Activated CD4-positive, alpha-beta memory T cell treated with anti-CD3 and anti-CD28 coated beads, Interleukin-2, amount 10 ng/mL, durations not matched to agents 7 days and 5 days (primary cell): Measurements from ENCODE around the gene BSND. TPM values are rescaled to one million over a fixed set of nuclear protein-coding genes. Genes with fewer than 3 reads are reported as not detected.

Source experiments
- CTCF ChIA-PET: fragments of 350-600 bp; sonication (Branson Sonifier 250); formaldehyde crosslinking; loops from one replicate; lab custom pipeline; 2021; ENCODE audit warnings: antibody characterized with exemption, inconsistent platforms; lab: Charles Lee
- POLR2A ChIA-PET: fragments of 350-600 bp; sonication (Branson Sonifier 250); formaldehyde crosslinking; loops from one replicate; lab custom pipeline; 2021; ENCODE audit warnings: antibody characterized with exemption; lab: Charles Lee
- DNase-seq: peaks from one replicate; pipeline ENCODE4 v3.0.0-alpha.2; 2020
- H3K27ac Mint-ChIP-seq: one replicate; pipeline ENCODE4 v1.8.0; 2021; ENCODE audit warnings: mild to moderate bottlenecking, mixed read lengths
- H3K27me3 Mint-ChIP-seq: one replicate; pipeline ENCODE4 v1.8.0; 2021; ENCODE audit warnings: mixed read lengths
- H3K36me3 Mint-ChIP-seq: one replicate; pipeline ENCODE4 v1.8.0; 2021; ENCODE audit warnings: low read depth, mixed read lengths
- H3K4me1 Mint-ChIP-seq: one replicate; pipeline ENCODE4 v1.8.0; 2021; ENCODE audit warnings: mixed read lengths
- H3K4me3 Mint-ChIP-seq: one replicate; pipeline ENCODE4 v1.8.0; 2021; ENCODE audit warnings: mild to moderate bottlenecking, mixed read lengths
- H3K9me3 Mint-ChIP-seq: one replicate; pipeline ENCODE4 v1.8.0; 2021; ENCODE audit warnings: mixed read lengths
- total RNA-seq, 2 experiments: library from RNA; stranded (reverse); gene quantifications; one replicate each; pipeline ENCODE4 v1.2.3, GENCODE V29; 2021

BSND gene
- total RNA-seq, 2 experiments from 2014 or later, result 0.08 to 0.13 TPM

GRCh38 chr1:55055951-55056631 is 57.4 kb downstream of the BSND start:
- POLR2A ChIA-PET, result no interaction called here
- CTCF ChIA-PET, result no interaction called here
- H3K27ac Mint-ChIP-seq, result no peak overlapping the region
- DNase-seq, result no peak
- H3K36me3 Mint-ChIP-seq, result no peaks in the 10 kb centered on the region
- H3K4me1 Mint-ChIP-seq, result peaks cover 2% of the 10 kb centered on the region
- no peaks in the 10 kb centered on the region for H3K9me3 Mint-ChIP-seq
- H3K4me3 Mint-ChIP-seq, result no peak overlapping the region
- no peaks in the 10 kb centered on the region for H3K27me3 Mint-ChIP-seq

- H3K4me3 Mint-ChIP-seq, result no peak overlapping the region
- ChIA-PET CTCF (no interaction called here), POLR2A (no interaction called here)
- no peaks in the 10 kb centered on the region for H3K27me3 Mint-ChIP-seq
- H3K36me3 Mint-ChIP-seq, result no peaks in the 10 kb centered on the region
- H3K27ac Mint-ChIP-seq, result no peak overlapping the region
- peaks cover 2% of the 10 kb centered on the region for H3K4me1 Mint-ChIP-seq
- no peak for DNase-seq
- no peaks in the 10 kb centered on the region for H3K9me3 Mint-ChIP-seq
Observed at GRCh38 chr1:55056632-55056992, 57.9 kb downstream of the BSND start.

- no peak overlapping the region for H3K4me3 Mint-ChIP-seq
- H3K9me3 Mint-ChIP-seq, result no peaks in the 10 kb centered on the region
- ChIA-PET CTCF (no interaction called here), POLR2A (no interaction called here)
- no peaks in the 10 kb centered on the region for H3K36me3 Mint-ChIP-seq
- no peak overlapping the region for H3K27ac Mint-ChIP-seq
- H3K27me3 Mint-ChIP-seq, result no peaks in the 10 kb centered on the region
- no peak for DNase-seq
- H3K4me1 Mint-ChIP-seq, result peaks cover 2% of the 10 kb centered on the region
Observed at GRCh38 chr1:55057270-55057955, 58.7 kb downstream of the BSND start.

- POLR2A ChIA-PET, result no interaction called here
- peaks cover 2% of the 10 kb centered on the region for H3K4me1 Mint-ChIP-seq
- no peaks in the 10 kb centered on the region for H3K9me3 Mint-ChIP-seq
- no peaks in the 10 kb centered on the region for H3K27me3 Mint-ChIP-seq
- H3K27ac Mint-ChIP-seq, result no peak overlapping the region
- H3K36me3 Mint-ChIP-seq, result no peaks in the 10 kb centered on the region
- no peak overlapping the region for H3K4me3 Mint-ChIP-seq
- CTCF ChIA-PET, result no interaction called here
- no peak for DNase-seq
Observed at GRCh38 chr1:55057956-55058298, 59.2 kb downstream of the BSND start.

GRCh38 chr1:55059302-55060132 is 60.8 kb downstream of the BSND start:
- peaks cover 2% of the 10 kb centered on the region for H3K4me1 Mint-ChIP-seq
- H3K36me3 Mint-ChIP-seq, result no peaks in the 10 kb centered on the region
- H3K9me3 Mint-ChIP-seq, result no peaks in the 10 kb centered on the region
- H3K27me3 Mint-ChIP-seq, result no peaks in the 10 kb centered on the region
- CTCF ChIA-PET, result interaction anchor here (3.9 kb wide), 1 partner anchor 12 kb away, joined by 13 read pairs; no protein-coding TSS in a partner anchor
- POLR2A ChIA-PET, result no interaction called here
- no peak overlapping the region for H3K27ac Mint-ChIP-seq
- no peak overlapping the region for H3K4me3 Mint-ChIP-seq
- no peak for DNase-seq

GRCh38 chr1:55060133-55060999 is 61.6 kb downstream of the BSND start:
- peaks cover 2% of the 10 kb centered on the region for H3K4me1 Mint-ChIP-seq
- no peak overlapping the region for H3K4me3 Mint-ChIP-seq
- no peaks in the 10 kb centered on the region for H3K36me3 Mint-ChIP-seq
- H3K27me3 Mint-ChIP-seq, result no peaks in the 10 kb centered on the region
- no peak overlapping the region for H3K27ac Mint-ChIP-seq
- no peak for DNase-seq
- no peaks in the 10 kb centered on the region for H3K9me3 Mint-ChIP-seq
- CTCF ChIA-PET, result interaction anchor here (3.9 kb wide), 1 partner anchor 11 kb away, joined by 13 read pairs; no protein-coding TSS in a partner anchor
- POLR2A ChIA-PET, result no interaction called here

GRCh38 chr1:55061000-55061705 is 62.4 kb downstream of the BSND start:
- DNase-seq, result no peak
- H3K4me3 Mint-ChIP-seq, result no peak overlapping the region
- no peaks in the 10 kb centered on the region for H3K9me3 Mint-ChIP-seq
- POLR2A ChIA-PET, result no interaction called here
- H3K4me1 Mint-ChIP-seq, result peaks cover 2% of the 10 kb centered on the region
- no peak overlapping the region for H3K27ac Mint-ChIP-seq
- CTCF ChIA-PET, result interaction anchor here (3.9 kb wide), 1 partner anchor 10 kb away, joined by 13 read pairs; no protein-coding TSS in a partner anchor
- H3K36me3 Mint-ChIP-seq, result no peaks in the 10 kb centered on the region
- no peaks in the 10 kb centered on the region for H3K27me3 Mint-ChIP-seq

Other genes with a start within 250 kb of the BSND start
- gene PARS2, start 234.4 kb upstream of the BSND start, total RNA-seq, result 1 to 10 TPM; 3.3 to 4.0 TPM
- gene TTC22, start 197.6 kb upstream of the BSND start, total RNA-seq, result 10 to 100 TPM; 19.8 to 20.9 TPM
- 100 to 1,000 TPM; 114 to 115 TPM for gene DHCR24, start 111.7 kb upstream of the BSND start, total RNA-seq
- not detected for gene TMEM61, start 18.3 kb upstream of the BSND start, total RNA-seq
- gene PCSK9, start 40.6 kb downstream of the BSND start, total RNA-seq, result under 1 TPM; 0.05 to 0.18 TPM
- gene USP24, start 216.4 kb downstream of the BSND start, total RNA-seq, result 10 to 100 TPM; 34.9 to 35.6 TPM